GM19025 (cell line): ENCODE data around the gene PLCZ1.
"Not testable (repeated sequence)": the region's sequence is repeated elsewhere in the genome, so short reads cannot be mapped to it uniquely, and the experiment has no call there.

Experiments
- ATAC-seq: cut with Tn5 transposase; IDR thresholded peaks from one replicate; pipeline ENCODE4 v1.9.1; 2021; ENCODE audit warnings: mild to moderate bottlenecking, low read depth, moderate library complexity; ENCODE audit not compliant: unreplicated experiment

The PLCZ1 gene

DNA sequence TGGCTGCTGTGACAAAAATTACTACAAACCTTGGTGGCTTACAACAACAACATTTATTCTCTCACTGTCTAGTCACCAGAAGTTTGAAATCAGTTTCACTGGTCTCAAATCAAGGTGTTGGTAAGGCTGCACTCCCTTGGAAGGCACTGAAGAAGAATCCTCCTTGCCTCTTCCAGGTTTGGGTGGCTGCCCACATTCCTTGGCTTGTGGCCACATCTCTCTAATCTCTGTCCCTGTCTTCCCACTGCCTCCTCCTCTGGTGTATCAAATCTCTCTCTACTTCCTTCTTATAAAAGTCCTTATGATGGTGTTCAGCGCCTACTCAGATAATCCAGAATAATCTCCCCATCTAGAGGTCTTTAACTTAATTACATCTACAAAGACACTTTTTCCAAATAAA, 31.0 kb downstream of the PLCZ1 start:
- no peak for ATAC-seq

- ATAC-seq, result no peak
Measured at GRCh38 chr12:18703911-18704310, 33.9 kb downstream of the PLCZ1 start.

DNA sequence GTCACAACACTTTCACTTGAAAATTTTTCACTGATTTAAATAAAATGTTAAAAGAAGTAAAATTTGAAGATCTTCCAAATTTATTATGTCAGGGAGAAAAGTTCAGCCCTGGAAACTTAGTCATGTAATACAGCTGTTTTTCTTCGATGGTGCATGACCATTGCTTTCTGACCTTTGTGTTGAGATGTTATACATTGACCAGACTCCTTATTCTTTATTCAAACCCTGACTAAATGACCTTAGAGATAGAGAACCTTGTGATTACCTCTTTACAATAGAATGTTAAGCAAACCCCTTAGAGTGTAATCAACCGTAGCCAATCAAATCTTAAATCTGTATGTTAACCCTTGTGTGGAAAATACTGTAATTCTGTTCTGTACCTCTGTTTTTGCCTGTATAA, 34.5 kb downstream of the PLCZ1 start:
- no peak for ATAC-seq

- ATAC-seq, result no peak
Measured at GRCh38 chr12:18700271-18700670, 37.5 kb downstream of the PLCZ1 start.

DNA sequence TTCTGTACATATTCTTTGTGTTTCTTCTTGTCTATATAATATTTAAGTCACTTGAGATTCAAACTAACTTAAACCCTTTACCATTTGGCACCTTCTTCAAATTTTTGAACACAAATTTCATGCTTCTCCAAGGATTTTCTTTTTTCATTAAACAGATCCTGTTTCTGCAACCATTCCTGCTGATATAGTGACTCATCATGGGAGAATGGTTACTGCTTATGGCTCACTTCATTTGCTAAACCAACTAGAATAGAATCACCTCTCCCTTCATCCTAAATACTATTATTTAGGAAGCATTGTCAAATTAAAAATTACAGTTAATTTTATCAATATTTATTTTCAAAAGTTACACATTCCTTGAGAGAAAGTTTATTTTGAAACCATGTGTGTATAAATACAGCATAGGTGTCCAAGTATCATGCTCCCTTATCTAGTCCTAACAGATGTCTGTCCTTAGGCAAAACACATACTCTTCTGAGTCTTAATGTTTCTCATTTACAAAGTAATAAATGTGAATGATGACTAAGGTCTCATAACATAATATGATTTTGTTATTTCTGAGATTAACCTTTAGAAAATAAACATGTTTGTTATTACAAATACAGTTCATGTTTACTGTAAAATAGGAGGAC, 40.7 kb downstream of the PLCZ1 start:
- ATAC-seq, result no peak

- not testable (repeated sequence) for ATAC-seq
Measured at GRCh38 chr12:18693986-18694385, 43.8 kb downstream of the PLCZ1 start.

GRCh38 chr12:18690653-18691052, 47.2 kb downstream of the PLCZ1 start:
- ATAC-seq, result no peak

GRCh38 chr12:18689771-18690170, 48.0 kb downstream of the PLCZ1 start:
- no peak for ATAC-seq

DNA sequence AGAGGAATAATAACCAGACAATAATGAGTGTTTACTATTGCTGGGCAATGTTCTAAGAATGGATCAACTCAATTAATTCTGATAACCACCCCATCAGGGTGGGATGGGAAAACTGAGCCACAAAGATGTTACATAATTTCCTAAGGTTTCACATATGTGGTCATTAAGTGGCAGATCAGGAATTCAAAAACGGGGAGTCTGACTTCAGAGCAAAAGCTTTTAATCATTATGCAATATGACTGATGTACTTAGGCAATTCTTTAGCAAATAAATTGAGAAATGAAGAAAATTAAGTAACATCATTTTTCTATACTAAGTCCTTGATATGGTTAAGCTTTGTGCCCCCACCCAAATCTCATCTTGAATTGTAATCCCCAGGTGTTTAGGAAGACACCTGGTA, 53.4 kb downstream of the PLCZ1 start:
- no peak for ATAC-seq

DNA sequence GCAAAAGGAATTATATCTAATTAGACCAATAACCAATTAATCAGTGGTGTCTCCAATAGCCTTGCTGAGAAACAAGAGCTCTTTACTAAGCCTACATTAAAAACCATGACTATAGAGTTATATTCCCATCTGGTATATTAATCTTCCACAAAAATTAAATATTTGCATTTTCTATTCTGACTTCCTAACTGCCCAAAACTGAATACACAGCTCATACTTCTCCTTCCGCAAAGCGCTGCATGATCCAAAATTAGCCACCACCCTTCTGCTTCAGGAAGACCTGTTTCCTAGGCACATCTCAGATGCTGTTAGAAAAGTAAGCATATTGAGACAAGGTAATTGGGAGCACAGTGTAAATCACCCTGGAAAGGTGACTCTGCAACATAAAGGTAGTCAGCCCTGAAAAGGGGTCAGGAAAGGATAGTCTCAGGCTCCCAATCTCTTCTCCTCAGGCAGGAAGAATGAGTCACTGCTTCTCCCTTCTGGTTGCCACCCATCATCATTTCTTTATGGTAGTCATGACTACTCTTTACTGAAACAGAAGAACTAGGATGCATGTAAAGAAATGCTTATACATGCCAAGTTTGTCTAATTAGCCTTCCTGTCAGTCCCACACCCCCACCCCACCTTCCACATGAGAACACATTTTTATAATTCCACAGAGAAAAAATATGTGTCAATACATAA, 54.3 kb downstream of the PLCZ1 start:
- no peak for ATAC-seq

DNA sequence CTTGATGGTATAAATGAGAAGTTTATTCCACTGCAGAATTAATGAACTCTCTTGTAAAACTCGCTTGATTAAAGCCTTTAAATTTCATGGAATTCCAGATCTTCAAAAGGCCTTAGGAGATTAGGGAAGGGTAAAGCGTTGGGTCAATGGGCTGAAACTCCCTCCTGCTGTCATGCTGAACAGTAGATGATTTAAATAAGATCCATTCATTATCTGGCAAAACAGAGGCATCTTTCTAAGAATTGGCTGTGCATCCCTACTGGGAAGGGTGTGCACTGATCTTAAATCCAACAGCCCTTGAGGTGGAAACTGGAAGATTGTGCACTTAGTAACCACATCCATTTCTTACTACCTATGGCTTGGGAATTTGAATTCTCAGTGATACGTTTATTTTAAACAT, 56.0 kb downstream of the PLCZ1 start:
- no peak for ATAC-seq

DNA sequence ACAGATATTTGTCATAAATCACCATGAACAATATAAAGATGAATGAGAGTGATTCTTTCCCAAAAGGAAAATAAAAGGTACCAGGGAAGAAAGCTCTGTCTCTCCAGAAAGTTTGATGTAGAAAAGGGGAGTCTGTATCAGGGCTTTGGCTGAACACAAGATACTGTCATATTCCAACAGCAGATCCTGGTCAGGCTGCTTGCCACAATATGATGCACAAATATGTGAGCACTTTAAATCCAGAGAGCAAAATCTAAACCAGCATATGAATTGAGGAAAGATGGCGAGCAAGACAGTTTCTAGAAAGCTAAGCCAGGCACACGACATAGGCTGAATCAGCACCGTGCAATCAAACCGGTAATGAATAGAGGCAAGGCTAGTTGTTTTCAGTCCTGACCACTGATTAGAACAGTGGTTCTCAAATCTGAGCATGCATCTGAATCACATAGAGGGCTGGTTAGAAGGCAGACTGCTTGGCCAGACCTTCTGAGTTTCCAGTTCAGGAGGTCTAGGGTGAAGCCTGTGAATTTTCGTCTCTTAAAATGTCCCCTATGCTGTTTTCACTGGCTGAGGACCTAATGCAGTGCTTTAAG, 60.7 kb downstream of the PLCZ1 start:
- ATAC-seq, result no peak

DNA sequence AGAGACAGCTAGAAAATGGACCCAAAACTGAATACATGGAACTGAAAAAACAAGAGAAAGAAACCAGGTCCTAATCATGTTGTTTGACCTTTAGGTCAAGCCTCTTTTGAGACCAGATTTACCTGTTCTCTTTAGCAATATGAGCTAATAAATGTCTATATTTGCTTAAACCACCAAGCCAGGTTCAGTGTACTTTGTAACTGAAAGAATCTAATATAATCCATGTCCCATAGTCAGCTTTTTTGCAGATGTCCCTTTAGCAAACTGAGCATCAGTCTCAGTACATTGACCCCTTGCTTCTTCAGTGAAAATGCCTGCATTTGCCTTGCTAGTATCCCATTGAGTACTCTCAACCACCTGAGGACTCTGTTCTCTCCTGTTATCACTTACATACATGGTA, 61.7 kb downstream of the PLCZ1 start:
- ATAC-seq, result no peak

DNA sequence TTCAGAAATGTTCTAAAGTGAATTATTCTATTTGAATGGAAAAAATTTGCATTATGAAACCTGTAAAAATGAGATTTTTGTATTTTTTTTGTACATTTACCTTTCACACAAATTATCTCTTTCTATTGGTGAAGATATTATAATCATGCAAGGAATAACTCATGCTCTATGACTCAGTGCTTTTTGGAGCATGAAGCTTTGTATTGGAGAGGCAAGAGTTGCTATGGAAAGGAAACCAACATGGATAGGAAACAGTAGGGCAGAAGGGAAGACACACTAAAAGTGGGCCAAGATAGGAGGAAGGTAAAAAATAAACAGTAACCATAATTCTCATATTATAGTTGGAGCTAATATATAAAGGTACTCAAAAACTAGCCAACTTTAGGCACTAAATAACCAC, 79.0 kb downstream of the PLCZ1 start:
- ATAC-seq, result no peak

DNA sequence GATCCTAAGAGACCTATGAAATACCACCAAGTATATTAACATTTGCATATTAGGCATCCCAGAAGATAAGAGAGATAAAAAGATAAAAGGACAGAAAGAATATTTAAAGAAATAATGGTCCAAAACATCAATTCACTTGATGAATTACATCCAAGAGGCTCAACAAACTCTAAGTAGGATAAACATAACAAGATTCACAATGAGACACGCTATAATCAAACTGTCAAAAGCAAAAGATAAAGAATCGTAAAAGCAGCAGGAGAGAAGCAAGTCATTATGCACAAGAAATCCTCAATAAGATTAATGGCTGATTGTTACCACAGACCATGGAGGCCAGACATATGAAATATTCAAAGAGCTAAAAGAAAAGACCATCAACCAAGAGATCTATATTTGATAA, 79.6 kb downstream of the PLCZ1 start:
- ATAC-seq, result no peak

GRCh38 chr12:18655351-18655750, 82.5 kb downstream of the PLCZ1 start:
- ATAC-seq, result no peak

- no peak for ATAC-seq
Measured at GRCh38 chr12:18653465-18653864, 84.3 kb downstream of the PLCZ1 start.

DNA sequence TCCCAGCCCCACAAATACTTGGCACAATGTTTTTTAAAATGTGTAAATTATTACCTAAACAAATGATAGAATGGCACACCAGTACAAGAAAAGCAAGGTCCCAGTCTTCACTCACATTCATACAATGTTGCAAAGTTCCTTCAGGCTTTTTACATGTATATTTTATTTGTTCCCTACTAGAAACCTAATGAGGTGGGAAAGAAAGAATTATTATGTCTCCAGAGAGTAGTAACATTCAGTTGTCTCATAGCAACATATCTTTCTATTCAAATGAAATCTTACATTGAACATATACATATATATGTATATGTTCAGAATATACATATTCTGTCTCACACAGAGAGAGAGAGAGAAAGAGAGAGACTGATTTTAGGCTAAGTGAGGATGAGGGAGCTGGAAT, 85.2 kb downstream of the PLCZ1 start:
- no peak for ATAC-seq

- no peak for ATAC-seq
Measured at GRCh38 chr12:18651525-18651924, 86.3 kb downstream of the PLCZ1 start.

DNA sequence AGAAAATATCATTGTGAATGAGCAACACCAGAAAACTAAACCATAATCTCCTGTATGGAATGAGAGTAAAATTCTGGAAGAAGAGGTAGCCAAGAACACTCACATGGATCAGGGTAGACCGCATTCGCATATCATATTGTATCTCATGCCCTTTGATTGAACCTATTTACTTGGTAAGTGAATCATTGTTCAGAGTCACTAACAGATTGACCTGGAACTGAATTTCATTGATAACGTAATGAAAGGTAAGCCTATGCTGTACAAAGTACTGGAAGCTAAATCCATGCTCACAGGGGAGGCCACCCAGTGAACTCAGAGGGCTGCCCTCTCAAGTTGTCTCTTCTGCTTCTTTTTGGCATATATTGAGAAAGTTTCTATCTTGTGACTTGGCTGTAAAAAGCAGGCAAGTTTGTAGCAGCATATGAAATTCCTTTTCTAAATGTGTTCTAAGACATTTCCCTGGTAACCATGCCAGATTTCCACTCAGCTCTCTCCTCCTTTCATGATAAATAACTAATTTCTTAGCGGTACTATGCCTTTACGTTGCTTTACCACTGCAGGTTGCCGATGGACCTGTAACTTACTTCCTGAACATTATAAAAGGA, 91.4 kb downstream of the PLCZ1 start:
- ATAC-seq, result no peak

GRCh38 chr12:18644564-18644963, 93.2 kb downstream of the PLCZ1 start:
- no peak for ATAC-seq

GRCh38 chr12:18643681-18644080, 94.1 kb downstream of the PLCZ1 start:
- ATAC-seq, result no peak
